Activated gamma-delta T cell (primary cell): ENCODE measurements around the gene ARFIP1.
A peak's percentile ranks its signal among the peaks of the same experiment; 100 is the strongest.
"Not testable (repeated sequence)": the region's sequence is repeated elsewhere in the genome, so short reads cannot be mapped to it uniquely, and the experiment has no call there.

Experiments
- DNase-seq: peaks from one replicate; lab custom pipeline; 2025; lab: John Stamatoyannopoulos, UW

Gene ARFIP1

GRCh38 chr4:152843481-152844090 is 63.8 kb downstream of the ARFIP1 start:
- no peak for DNase-seq

DNA sequence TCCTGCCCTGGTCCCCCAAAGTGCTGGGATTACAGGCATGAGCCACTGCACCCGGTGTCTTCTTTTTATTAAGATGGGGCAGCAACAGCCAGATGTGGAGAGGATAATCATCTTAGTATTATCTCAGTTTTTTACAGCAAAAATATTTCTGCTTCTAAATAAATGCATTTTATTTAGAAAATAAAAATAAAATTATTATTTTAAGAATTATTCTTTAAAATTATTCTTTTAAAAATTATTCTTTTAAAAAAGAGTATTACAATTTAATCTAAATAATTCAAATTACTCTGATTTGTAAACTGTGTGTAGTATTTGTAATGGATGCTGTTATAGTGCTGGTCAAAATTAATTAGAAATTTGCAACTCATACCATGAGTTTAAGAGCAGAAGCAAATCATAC is 67.6 kb downstream of the ARFIP1 start:
- DNase-seq = no peak

DNA sequence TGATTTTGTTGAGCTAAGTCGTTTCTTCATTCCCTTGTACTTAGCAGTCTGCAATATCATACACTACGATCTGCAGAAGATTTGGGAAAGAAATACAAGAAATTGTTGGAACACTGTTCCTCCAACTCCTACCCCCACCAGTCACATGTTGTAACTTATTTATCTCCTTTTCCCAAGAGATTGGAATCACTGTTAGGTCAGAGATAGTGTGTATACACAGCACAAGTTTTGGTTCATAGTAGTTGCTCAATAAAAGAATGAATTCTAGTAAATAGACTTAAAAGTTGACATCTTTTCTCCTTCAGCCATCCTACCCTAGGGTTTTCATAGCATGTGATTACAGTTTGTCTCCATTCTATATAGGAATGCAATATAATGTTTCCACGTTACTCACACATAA is 68.8 kb downstream of the ARFIP1 start:
- no peak for DNase-seq

DNA sequence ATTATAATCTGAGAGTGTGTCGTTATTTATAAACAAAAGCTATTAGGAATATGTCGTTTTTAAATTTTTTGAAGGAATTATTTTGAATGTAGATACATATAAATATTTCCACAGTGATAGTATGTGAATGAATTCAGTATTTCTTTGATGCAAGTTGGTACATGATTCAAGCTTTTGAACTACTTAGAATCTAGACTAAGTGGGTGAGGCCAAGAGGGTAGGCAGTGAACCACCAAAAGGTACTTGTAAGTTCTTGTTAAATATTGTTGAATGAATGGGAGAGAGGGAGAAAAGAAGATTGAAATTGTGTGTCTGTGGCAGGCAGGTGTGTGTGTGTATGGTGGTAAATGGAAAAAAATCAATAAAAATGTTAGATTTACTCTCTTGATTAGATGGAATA is 69.6 kb downstream of the ARFIP1 start:
- DNase-seq = no peak

DNA sequence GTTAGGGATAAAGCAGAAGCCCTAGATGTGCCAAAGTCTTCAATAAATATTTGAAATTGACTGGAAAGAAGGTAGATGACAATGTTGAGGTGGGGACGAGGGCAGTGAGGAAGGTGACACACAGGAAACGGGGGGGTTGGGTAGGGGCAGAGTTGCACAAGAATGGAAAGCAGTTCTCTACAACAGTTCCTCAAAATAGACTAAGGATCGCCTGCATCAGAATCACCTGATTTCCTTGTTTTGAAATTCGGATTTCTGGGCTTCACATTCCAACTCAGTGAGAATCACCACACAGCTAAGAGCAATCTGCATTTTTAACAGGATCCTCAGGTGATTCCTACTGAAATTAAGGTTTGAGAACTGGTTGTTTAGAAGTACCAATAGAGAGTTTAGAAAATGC is 70.6 kb downstream of the ARFIP1 start:
- no peak for DNase-seq

DNA sequence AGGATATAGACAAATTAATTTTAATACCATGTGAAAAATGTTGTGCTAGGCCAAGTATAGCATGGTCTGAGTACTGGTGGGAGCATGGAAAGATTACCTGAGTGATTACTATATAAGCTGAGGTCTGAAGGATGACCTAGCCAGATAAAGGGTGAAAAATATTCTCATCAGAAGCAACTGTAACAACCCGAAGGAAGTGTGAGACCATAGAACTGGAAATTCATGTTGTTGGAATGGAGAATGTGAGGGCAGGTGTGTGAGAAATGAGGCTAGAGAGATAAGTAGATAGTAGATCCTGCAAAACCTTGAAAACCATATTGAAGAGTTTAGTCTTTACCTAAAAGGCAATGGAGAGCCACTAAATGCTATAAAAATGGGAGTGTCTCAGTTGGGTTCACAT is 71.5 kb downstream of the ARFIP1 start:
- no peak for DNase-seq

GRCh38 chr4:152853293-152853692 is 73.5 kb downstream of the ARFIP1 start:
- no peak for DNase-seq

DNA sequence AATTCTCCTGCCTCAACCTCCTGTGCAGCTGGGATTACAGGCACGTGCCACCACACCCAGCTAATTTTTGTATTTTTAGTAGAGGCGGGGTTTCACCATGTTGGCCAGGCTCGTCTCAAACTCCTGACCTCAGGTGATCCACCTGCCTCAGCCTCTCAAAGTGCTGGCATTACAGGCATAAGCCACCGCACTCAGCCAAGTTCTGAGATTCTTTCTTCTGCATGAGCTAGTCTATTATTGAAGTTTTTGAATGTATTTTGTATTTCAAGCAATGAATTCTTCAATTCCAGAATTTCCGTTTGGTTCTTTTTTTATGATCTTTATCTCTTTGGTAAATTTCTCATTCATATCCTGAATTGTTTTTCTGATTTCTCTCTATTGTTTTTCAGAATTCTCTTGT is 74.3 kb downstream of the ARFIP1 start:
- not testable (repeated sequence) for DNase-seq

DNA sequence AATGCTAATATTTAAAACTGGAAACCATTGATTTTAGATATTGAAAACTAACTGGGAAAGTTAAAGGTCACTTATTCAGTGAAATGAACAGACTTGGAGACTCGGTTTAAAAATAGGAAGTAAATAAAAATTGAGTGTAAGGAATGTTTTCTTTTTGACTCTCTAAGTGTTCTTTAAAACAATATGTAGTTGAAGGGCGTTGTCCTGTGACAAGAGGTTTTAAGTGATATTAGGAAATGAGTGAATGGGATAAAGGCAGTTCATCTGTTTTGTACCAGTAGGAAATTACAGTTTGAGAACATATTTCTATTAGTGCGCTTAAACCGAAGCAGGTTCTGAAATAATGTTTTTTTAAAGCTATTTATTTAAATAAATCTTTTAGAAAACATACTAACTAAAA is 77.2 kb downstream of the ARFIP1 start:
- no peak for DNase-seq

DNA sequence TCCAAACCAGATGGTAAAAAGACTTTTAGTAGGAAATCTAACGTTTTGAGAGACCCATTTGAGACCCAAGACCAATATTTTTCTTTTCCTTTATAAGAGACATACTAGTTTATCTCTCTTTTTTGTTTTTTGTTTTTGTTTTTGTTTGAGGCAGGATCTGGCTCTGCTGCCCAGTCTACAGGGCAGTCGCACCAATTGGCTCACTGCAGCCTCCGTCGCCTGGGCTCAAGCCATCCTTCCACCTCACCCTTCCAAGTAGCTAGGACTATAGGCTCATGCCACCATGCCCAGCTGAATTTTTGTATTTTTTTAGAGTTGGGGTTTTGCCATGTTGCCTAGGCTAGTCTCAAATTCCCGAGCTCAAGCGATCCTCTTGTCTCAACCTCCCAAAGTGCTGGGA is 79.2 kb downstream of the ARFIP1 start:
- DNase-seq = no peak

- DNase-seq = no peak
Observed at GRCh38 chr4:152860046-152860445, 80.3 kb downstream of the ARFIP1 start.

DNA sequence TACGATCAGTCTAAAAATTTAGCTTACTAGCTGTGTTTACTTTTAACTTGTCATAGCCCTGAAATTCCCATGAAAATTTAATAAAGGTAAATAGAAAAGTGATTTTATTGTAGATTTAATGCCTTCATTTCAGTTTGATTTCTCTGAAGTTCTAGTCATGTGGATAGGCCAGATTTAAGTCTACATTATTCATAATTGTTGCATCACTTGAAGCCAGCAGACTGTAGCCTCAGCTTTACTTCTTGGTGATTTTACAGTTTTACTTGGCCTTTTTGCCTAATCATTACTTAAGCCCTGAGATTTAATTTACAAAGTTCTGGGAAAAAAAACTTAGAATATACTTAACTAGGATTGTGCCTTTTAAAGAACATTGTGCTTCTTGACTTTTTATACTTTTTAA is 82.9 kb downstream of the ARFIP1 start:
- no peak for DNase-seq

DNA sequence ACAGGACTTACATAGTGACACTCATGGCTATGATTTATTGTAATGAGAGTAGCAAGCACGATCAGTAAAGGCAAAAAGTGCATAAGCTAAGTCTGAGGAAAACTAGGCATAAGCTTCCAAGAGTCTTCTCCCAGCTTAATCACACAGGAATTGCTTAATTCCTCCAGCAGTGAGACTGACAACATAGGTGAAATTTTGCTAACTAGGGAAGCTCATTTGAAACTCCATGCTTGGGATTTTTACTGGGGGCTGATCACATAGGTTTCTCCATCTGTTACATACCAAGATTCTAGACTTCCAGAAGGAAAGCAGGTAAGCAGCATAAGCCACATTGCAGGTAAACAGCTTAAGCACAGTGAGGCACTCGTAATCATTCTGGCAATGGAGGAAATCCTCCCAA is 84.6 kb downstream of the ARFIP1 start:
- DNase-seq = no peak

DNA sequence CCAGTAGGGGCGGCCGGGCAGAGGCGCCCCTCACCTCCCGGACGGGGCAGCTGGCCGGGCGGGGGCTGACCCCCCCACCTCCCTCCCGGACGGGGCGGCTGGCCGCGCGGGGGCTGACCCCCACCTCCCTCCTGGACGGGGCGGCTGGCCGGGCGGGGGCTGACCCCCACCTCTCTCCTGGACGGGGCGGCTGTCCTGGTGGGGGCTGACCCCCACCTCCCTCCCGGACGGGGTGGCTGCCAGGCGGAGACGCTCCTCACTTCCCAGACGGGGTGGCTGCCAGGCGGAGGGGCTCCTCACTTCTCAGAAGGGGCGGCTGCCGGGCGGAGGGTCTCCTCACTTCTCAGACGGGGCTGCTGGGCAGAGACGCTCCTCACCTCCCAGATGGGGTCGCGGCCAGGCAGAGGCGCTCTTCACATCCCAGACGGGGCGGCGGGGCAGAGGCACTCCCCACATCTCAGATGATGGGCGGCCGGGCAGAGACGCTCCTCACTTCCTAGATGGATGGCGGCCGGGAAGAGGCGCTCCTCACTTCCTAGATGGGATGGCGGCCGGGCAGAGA is 86.8 kb downstream of the ARFIP1 start:
- peak; percentile 7 for DNase-seq

- no peak for DNase-seq
Observed at GRCh38 chr4:152870606-152871005, 90.9 kb downstream of the ARFIP1 start.

- no peak for DNase-seq
Observed at GRCh38 chr4:152875261-152875660, 95.5 kb downstream of the ARFIP1 start.

- DNase-seq = no peak
Observed at GRCh38 chr4:152877868-152878267, 98.1 kb downstream of the ARFIP1 start.

GRCh38 chr4:152880263-152880662 is 100.5 kb downstream of the ARFIP1 start:
- DNase-seq = no peak

GRCh38 chr4:152881974-152882373 is 102.2 kb downstream of the ARFIP1 start:
- DNase-seq = no peak

GRCh38 chr4:152885185-152885584 is 105.4 kb downstream of the ARFIP1 start:
- DNase-seq = no peak

DNA sequence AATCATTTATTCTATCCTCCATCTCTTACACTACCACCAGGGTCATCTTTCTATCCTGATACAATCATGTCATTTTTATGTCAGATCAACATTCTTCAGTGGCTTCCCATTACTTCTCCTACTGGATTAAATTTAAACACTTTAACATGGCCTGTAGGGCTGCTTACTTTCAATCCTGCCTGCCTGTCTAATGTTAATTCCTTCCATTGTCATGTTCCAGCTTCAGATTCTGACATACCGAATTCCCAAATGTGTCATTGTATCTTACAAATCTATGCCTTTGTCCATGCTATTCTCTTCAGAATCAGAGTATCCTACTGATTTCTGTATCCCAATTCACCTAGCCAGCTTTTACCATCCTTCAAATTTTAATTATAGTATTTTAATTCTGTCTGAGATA is 106.4 kb downstream of the ARFIP1 start:
- DNase-seq = no peak

DNA sequence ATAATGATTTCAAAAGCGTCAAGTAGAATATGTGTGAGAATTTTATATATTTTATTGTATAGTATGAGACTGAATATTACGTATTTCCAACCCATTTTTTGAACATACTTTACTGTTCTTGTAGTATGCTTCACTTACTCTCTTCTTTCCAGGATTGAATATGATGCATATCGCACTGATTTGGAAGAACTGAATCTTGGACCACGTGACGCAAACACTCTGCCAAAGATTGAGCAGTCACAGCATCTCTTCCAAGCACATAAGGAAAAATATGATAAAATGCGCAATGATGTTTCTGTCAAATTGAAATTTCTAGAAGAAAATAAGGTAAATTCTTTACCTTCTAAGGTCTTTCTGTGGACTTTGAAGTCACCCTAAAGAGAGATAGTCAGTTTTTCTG is 108.2 kb downstream of the ARFIP1 start:
- DNase-seq = no peak

DNA sequence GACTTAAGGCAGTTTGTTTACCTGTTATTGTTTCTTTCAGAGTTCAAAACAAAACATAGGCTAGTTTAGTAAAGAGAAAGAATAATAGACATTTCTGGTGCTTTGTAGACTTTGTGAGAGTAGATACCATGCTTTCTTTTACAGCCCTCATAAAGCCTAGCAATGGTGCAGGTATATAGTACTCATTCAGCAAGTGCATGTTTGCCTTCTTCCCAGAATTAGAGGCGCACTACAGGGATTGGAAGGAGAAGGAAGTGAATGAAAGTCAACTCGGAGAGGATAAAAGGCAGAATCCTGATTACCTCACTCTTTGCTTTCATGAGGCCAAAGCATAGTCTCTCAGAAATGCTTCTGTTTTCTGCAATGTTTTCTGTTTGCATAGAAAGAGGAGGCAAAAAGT is 113.2 kb downstream of the ARFIP1 start:
- DNase-seq = no peak

DNA sequence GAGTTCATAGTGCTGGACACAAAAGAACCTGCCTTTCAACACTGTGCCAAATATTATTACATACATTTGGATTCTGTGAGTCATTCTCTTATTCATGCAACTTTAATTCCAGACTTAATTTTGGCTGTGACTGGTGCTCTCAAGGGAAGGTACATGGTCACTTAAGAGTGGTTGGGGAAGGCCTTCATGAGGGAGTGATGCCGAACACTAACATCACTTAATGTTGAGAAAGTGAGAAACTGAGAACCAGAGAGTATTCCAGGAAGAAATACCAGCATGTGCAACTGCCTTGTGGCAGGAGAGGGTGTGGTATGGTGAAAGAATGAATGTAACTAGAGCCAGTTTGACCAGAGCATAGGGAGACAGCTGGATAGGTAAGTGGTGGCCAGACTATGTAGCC is 114.9 kb downstream of the ARFIP1 start:
- no peak for DNase-seq
